Fibroblast of lung (primary cell): ENCODE data around the gene ESPN. TPM values are rescaled to one million over a fixed set of nuclear protein-coding genes. Genes with fewer than 3 reads are reported as not detected.
A peak's percentile ranks its signal among the peaks of the same experiment; 100 is the strongest.

Experiments
- DNase-seq, 2 donors: peaks; one replicate each; pipeline versions ENCODE4 v3.0.0 to v3.0.0-alpha.2; 2010; ENCODE audit warnings: low read depth in 2 of 2
- H2AFZ ChIP-seq: 2 replicates; pipeline ENCODE4 v1.5.1; 2012; ENCODE audit warnings: low read length, control low read depth, inconsistent platforms
- H3K27ac ChIP-seq: 2 replicates; pipeline ENCODE4 v1.5.1; 2011; ENCODE audit warnings: low read length, control low read depth; ENCODE audit not compliant: insufficient read depth
- H3K27me3 ChIP-seq: 2 replicates; pipeline ENCODE4 v1.5.1; 2011; ENCODE audit warnings: mild to moderate bottlenecking, low read length; ENCODE audit not compliant: control insufficient read depth, insufficient read depth
- H3K36me3 ChIP-seq: 2 replicates; pipeline ENCODE4 v1.5.1; 2011; ENCODE audit warnings: low read length; ENCODE audit not compliant: control insufficient read depth, insufficient read depth
- H3K4me1 ChIP-seq: 2 replicates; pipeline ENCODE4 v1.5.1; 2011; ENCODE audit warnings: low read length; ENCODE audit not compliant: control insufficient read depth, insufficient read depth; ENCODE audit errors: extremely low read depth
- H3K4me2 ChIP-seq: 2 replicates; pipeline ENCODE4 v1.5.1; 2011; ENCODE audit warnings: low read length, control low read depth; ENCODE audit not compliant: insufficient read depth; ENCODE audit errors: extremely low read depth
- H3K4me3 ChIP-seq, 4 experiments: fragments of 200-600 bp in 1 of 4; sonication (generic) in 1 of 4; replicated peaks in 1 of 4; 2 replicates each; pipeline ENCODE4 v1.5.1; 2011 to 2016; ENCODE audit warnings: low read length in 4 of 4, low read depth in 3 of 4, mild to moderate bottlenecking in 3 of 4, control low read depth in 2 of 4, inconsistent platforms in 1 of 4, mixed read lengths in 1 of 4; ENCODE audit not compliant: insufficient read depth in 1 of 4; ENCODE audit errors: control extremely low read depth in 1 of 4
- H3K79me2 ChIP-seq: 2 replicates; pipeline ENCODE4 v1.5.1; 2012; ENCODE audit warnings: mild to moderate bottlenecking, low read length, inconsistent platforms; ENCODE audit not compliant: control insufficient read depth, insufficient read depth
- H3K9ac ChIP-seq: 2 replicates; pipeline ENCODE4 v1.5.1; 2011; ENCODE audit warnings: mild to moderate bottlenecking, low read length, control low read depth; ENCODE audit not compliant: insufficient read depth
- H3K9me3 ChIP-seq: 2 replicates; pipeline ENCODE4 v1.5.1; 2012; ENCODE audit warnings: low read depth, low read length; ENCODE audit not compliant: control insufficient read depth, insufficient read depth
- H4K20me1 ChIP-seq: 2 replicates; pipeline ENCODE4 v1.5.1; 2011; ENCODE audit warnings: low read length; ENCODE audit not compliant: control insufficient read depth, insufficient read depth; ENCODE audit errors: extremely low read depth
- CTCF ChIP-seq, 2 donors: IDR thresholded peaks in 1 of 2; conservative IDR thresholded peaks in 1 of 2; 1 replicate in 1 of 2; 2 replicates in 1 of 2; pipeline ENCODE4 v1.5.1; 2011 to 2012; ENCODE audit warnings: low read length in 2 of 2, control low read depth in 1 of 2, inconsistent platforms in 1 of 2, low read depth in 1 of 2, mild to moderate bottlenecking in 1 of 2
- EZH2 ChIP-seq: IDR thresholded peaks from 2 replicates; pipeline ENCODE4 v1.5.1; 2012; ENCODE audit warnings: low read length, control low read depth, mild to moderate bottlenecking; ENCODE audit errors: missing control alignments
- polyA plus RNA-seq, 2 donors: library from polyadenylated mRNA; depleted of rRNA in 1 of 2; stranded (reverse) in 1 of 2; unstranded in 1 of 2; fragments of >200 nt; gene quantifications; 2 replicates each; pipeline ENCODE4 v1.2.1, GENCODE V29; 2011 to 2012; ENCODE audit warnings: missing spikeins in 1 of 2
- total RNA-seq: library from RNA; depleted of rRNA; stranded (reverse); fragments of >200 nt; gene quantifications from 2 replicates; pipeline ENCODE4 v1.2.1, GENCODE V29; 2014

Gene ESPN
- total and polyA plus RNA-seq, 2 donors (not counting 1 experiment from before 2014, with no cell fraction given), result not detected

GRCh38 chr1:6496365-6496721, 71.8 kb downstream of the ESPN start:
- Histone ChIP-seq H3K79me2 (no peaks in the 10 kb centered on the region), H3K4me1 (no peaks in the 10 kb centered on the region), H4K20me1 (no peaks in the 10 kb centered on the region), H2AFZ (no peak overlapping the region), H3K9ac (no peak overlapping the region), H3K9me3 (no peaks in the 10 kb centered on the region), H3K27ac (no peak overlapping the region), H3K27me3 (peaks cover 14% of the 10 kb centered on the region), H3K4me2 (no peak overlapping the region), H3K36me3 (no peaks in the 10 kb centered on the region), H3K4me3 (peak overlapping the region in 2 of 4 experiments; percentile 35 to 55)
- TF ChIP-seq CTCF (conservative IDR thresholded peaks at IDR 0.05 in 1 of 2, IDR thresholded peaks at IDR 0.05 in 1 of 2; ENCODE audit: low read depth in 1 of 2, low read length in 2 of 2), result no peak
- no peak for TF ChIP-seq EZH2
- DNase-seq, result no peak

- Histone ChIP-seq H3K4me1 (no peaks in the 10 kb centered on the region), H3K27ac (no peak overlapping the region), H3K79me2 (no peaks in the 10 kb centered on the region), H3K27me3 (peaks cover 18% of the 10 kb centered on the region), H3K4me3 (peak overlapping the region; percentile 4 to 55 (median 29)), H3K4me2 (peak overlapping the region; percentile 35), H3K9ac (no peak overlapping the region), H4K20me1 (no peaks in the 10 kb centered on the region), H3K9me3 (no peaks in the 10 kb centered on the region), H2AFZ (no peak overlapping the region), H3K36me3 (no peaks in the 10 kb centered on the region)
- TF ChIP-seq CTCF (conservative IDR thresholded peaks at IDR 0.05 in 1 of 2, IDR thresholded peaks at IDR 0.05 in 1 of 2; ENCODE audit: low read depth in 1 of 2, low read length in 2 of 2) (no peak), EZH2 (no peak)
- no peak for DNase-seq
Observed at GRCh38 chr1:6496890-6497214, 72.3 kb downstream of the ESPN start.

- H3K4me2 ChIP-seq, result peak overlapping the region; percentile 72
- H4K20me1 ChIP-seq, result no peaks in the 10 kb centered on the region
- no peaks in the 10 kb centered on the region for H3K79me2 ChIP-seq
- H2AFZ ChIP-seq, result peak overlapping the region; percentile 21
- no peaks in the 10 kb centered on the region for H3K4me1 ChIP-seq
- DNase-seq, result peak; percentile 20 to 50
- peak overlapping the region; percentile 43 to 59 (median 54) for H3K4me3 ChIP-seq
- H3K27me3 ChIP-seq, result peaks cover 18% of the 10 kb centered on the region
- H3K9me3 ChIP-seq, result no peaks in the 10 kb centered on the region
- no peak overlapping the region for H3K9ac ChIP-seq
- no peak for TF ChIP-seq EZH2
- TF ChIP-seq CTCF (conservative IDR thresholded peaks at IDR 0.05 in 1 of 2, IDR thresholded peaks at IDR 0.05 in 1 of 2; ENCODE audit: low read depth in 1 of 2, low read length in 2 of 2), result no peak
- H3K27ac ChIP-seq, result no peak overlapping the region
- no peaks in the 10 kb centered on the region for H3K36me3 ChIP-seq
Observed at GRCh38 chr1:6497215-6497866, 72.8 kb downstream of the ESPN start.
